ENCODE data around the gene RNH1. TPM values are rescaled to one million over a fixed set of nuclear protein-coding genes. Genes with fewer than 3 reads are reported as not detected.
A peak's percentile ranks its signal among the peaks of the same experiment; 100 is the strongest.

Gene RNH1
- total RNA-seq, 2 donors from 2014 or later, result 185 to 248 TPM

- H3K27ac ChIP-seq, result peak overlapping the region; percentile 91 to 93
- peak; percentile 62 to 91 for TF ChIP-seq CTCF (IDR thresholded peaks at IDR 0.05)
- peaks cover 4% of the 10 kb centered on the region for H3K36me3 ChIP-seq
- no peaks in the 10 kb centered on the region for H3K27me3 ChIP-seq
- peaks cover 4 to 46% of the 10 kb centered on the region in 2 donors for H3K4me1 ChIP-seq
- H3K4me3 ChIP-seq, result peak overlapping the region; percentile 53 to 57
- peak; percentile 96 for DNase-seq (ENCODE audit: low spot score)
- H3K9me3 ChIP-seq, result no peaks in the 10 kb centered on the region
Observed at GRCh38 chr11:447923-448731, 58.9 kb downstream of the RNH1 start.

GRCh38 chr11:446891-447290 is 60.2 kb downstream of the RNH1 start:
- Histone ChIP-seq H3K9me3 (no peaks in the 10 kb centered on the region), H3K27ac (no peak overlapping the region), H3K36me3 (no peaks in the 10 kb centered on the region), H3K27me3 (peaks cover 0 to 6% of the 10 kb centered on the region in 2 donors), H3K4me1 (peaks cover 4 to 42% of the 10 kb centered on the region in 2 donors), H3K4me3 (no peak overlapping the region)
- TF ChIP-seq CTCF (IDR thresholded peaks at IDR 0.05), result no peak
- DNase-seq (ENCODE audit: low spot score), result no peak

DNA sequence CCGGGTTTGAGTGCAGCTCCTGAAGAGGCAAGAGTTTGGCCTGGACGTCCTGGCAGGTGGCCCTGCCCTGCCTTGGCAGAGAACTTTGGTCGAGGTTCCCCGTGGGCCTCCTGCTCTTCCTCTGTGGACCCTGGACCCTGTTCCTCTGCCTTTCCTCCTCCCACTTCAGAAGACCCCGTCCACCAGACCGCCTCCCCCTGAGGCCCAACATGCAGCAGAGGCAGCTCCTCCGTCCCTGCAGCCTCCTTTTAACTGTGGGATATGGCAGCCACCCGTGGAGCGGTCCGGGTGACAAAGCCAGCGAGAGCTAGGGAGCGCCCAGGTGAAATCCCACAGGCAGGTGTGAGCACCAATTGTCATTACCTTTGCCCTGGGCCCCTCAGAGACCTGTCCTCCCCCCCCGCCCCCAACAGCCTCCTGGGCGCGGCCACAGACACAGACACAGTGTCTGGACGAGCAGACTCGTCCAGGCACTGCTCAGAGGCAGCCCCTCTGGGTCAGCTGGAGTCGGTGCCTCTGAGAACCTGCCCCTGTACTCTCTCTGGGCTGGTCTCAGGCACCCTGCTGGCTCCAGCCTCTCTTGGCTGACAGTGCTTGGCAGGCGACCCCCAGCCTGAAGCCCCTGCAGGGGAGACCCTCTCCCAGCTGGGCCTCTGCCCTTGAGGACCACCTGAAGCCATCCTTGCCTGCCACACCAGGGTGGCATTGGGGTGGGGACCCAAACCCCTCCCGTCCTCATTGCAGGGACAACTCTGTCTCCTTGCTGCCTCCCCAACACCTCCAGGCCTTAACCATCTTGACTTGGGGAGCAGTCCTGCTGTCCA is 61.1 kb downstream of the RNH1 start:
- H3K27ac ChIP-seq, result no peak overlapping the region
- H3K9me3 ChIP-seq, result no peaks in the 10 kb centered on the region
- TF ChIP-seq CTCF (IDR thresholded peaks at IDR 0.05), result no peak

More for the DNA sequence above, 61.1 kb downstream of the RNH1 start:
- H3K4me1 ChIP-seq, result peaks cover 4 to 37% of the 10 kb centered on the region in 2 donors
- no peak overlapping the region for H3K4me3 ChIP-seq
- H3K36me3 ChIP-seq, result no peaks in the 10 kb centered on the region
- no peak for DNase-seq (ENCODE audit: low spot score)
- peaks cover 0 to 6% of the 10 kb centered on the region in 2 donors for H3K27me3 ChIP-seq

Other genes starting within 250 kb of the RNH1 start
- gene NLRP6, start 228.8 kb downstream of the RNH1 start, total RNA-seq, result under 1 TPM; 0.19 to 0.20 TPM
- 1 to 10 TPM; 4.9 to 9.4 TPM for gene PGGHG, start 218.1 kb downstream of the RNH1 start, total RNA-seq
- not detected for gene IFITM5, start 207.7 kb downstream of the RNH1 start, total RNA-seq
- gene IFITM2, start 199.4 kb downstream of the RNH1 start, total RNA-seq, result 100 to 1,000 TPM; 120 to 296 TPM
- 100 to 1,000 TPM in 1 of 2 donors, 10 to 100 TPM in 1; 82.3 to 241 TPM for gene IFITM1, start 193.2 kb downstream of the RNH1 start, total RNA-seq
- 100 to 1,000 TPM; 156 to 372 TPM for gene IFITM3, start 186.4 kb downstream of the RNH1 start, total RNA-seq
- gene B4GALNT4, start 137.7 kb downstream of the RNH1 start, total RNA-seq, result under 1 TPM in 1 of 2 donors, not detected in 1; 0.39 TPM
- gene PKP3, start 113.0 kb downstream of the RNH1 start, total RNA-seq, result 1 to 10 TPM in 1 of 2 donors, under 1 TPM in 1; 0.43 to 1.0 TPM
- 10 to 100 TPM; 26.6 to 33.3 TPM for gene SIGIRR, start 92.2 kb downstream of the RNH1 start, total RNA-seq
- gene ANO9, start 65.2 kb downstream of the RNH1 start, total RNA-seq, result under 1 TPM; 0.11 to 0.75 TPM
- 10 to 100 TPM; 26.8 to 32.5 TPM for gene PTDSS2, start 57.0 kb downstream of the RNH1 start, total RNA-seq
- gene HRAS, start 28.3 kb upstream of the RNH1 start, total RNA-seq, result 10 to 100 TPM; 31.7 to 48.1 TPM
- gene LRRC56, start 30.3 kb upstream of the RNH1 start, total RNA-seq, result under 1 TPM; 0.12 to 0.15 TPM
- gene LMNTD2, start 53.5 kb upstream of the RNH1 start, total RNA-seq, result under 1 TPM; 0.33 to 0.86 TPM
- gene RASSF7, start 53.7 kb upstream of the RNH1 start, total RNA-seq, result 10 to 100 TPM in 1 of 2 donors, 1 to 10 TPM in 1; 8.5 to 13.0 TPM
- 10 to 100 TPM; 12.4 to 14.2 TPM for gene PHRF1, start 69.2 kb upstream of the RNH1 start, total RNA-seq
- gene IRF7, start 108.7 kb upstream of the RNH1 start, total RNA-seq, result 10 to 100 TPM in 1 of 2 donors, 1 to 10 TPM in 1; 9.6 to 14.9 TPM
- not detected for gene CDHR5, start 117.7 kb upstream of the RNH1 start, total RNA-seq
- gene SCT, start 119.9 kb upstream of the RNH1 start, total RNA-seq, result not detected
- not detected for gene DRD4, start 130.0 kb upstream of the RNH1 start, total RNA-seq
- 10 to 100 TPM; 15.5 to 26.6 TPM for gene DEAF1, start 188.0 kb upstream of the RNH1 start, total RNA-seq
- gene TMEM80, start 188.6 kb upstream of the RNH1 start, total RNA-seq, result 10 to 100 TPM; 12.5 to 20.7 TPM
- 1 to 10 TPM; 4.7 to 7.5 TPM for gene EPS8L2, start 199.0 kb upstream of the RNH1 start, total RNA-seq
- gene TALDO1, start 240.2 kb upstream of the RNH1 start, total RNA-seq, result 100 to 1,000 TPM in 1 of 2 donors, 10 to 100 TPM in 1; 90.3 to 111 TPM

Data from right atrium auricular region (tissue), 2 donors.